ENCODE measurements around the gene MUC5B. TPM values are rescaled to one million over a fixed set of nuclear protein-coding genes. Genes with fewer than 3 reads are reported as not detected.
"Not testable (repeated sequence)": the region's sequence is repeated elsewhere in the genome, so short reads cannot be mapped to it uniquely, and the experiment has no call there.

MUC5B gene
- total and polyA plus RNA-seq, 2 of the 13 experiments (the other 11 are each of a cell fraction or from before 2014, with no cell fraction given) = 0.01 TPM; not detected in 1

- H3K79me2 ChIP-seq (ENCODE audit: insufficient read depth, low read length); intact Hi-C loops (cut with micrococcal nuclease; ENCODE audit: unreplicated experiment); H3K4me2 ChIP-seq (ENCODE audit: low read depth, low read length); BruUV-seq (replicated peaks); CTCF ChIA-PET (ENCODE audit: low intra/inter-chr PET ratio, low total read pairs); DNase-seq (ENCODE audit: low spot score); H3K36me3 ChIP-seq (replicated peaks in 1 of 2; ENCODE audit: control insufficient read depth in 1 of 2, insufficient read depth in 2 of 2, low read length in 2 of 2); H3K27ac ChIP-seq (ENCODE audit: extremely low read length, insufficient read depth, low read length); H3K27me3 ChIP-seq (ENCODE audit: control insufficient read depth in 1 of 2, insufficient read depth in 2 of 2, low read length in 2 of 2); POLR2A ChIA-PET; ATAC-seq; FAIRE-seq; H2AFZ ChIP-seq (ENCODE audit: low read length); H4K20me1 ChIP-seq (ENCODE audit: insufficient read depth, low read length); H3K9ac ChIP-seq (ENCODE audit: insufficient read depth, low read depth, low read length); in situ Hi-C loops (cut with HindIII; ENCODE audit: extremely low pct_ligation_motif_present, low pct_unique_long_range_greater_than_20kb); H3K4me3 ChIP-seq (replicated peaks in 1 of 3; ENCODE audit: insufficient read depth in 1 of 3, low read depth in 2 of 3, low read length in 3 of 3); H3K4me1 ChIP-seq (ENCODE audit: insufficient read depth, low read length): not testable (repeated sequence)
- WGBS (ENCODE audit: low lambda C conversion rate) = 78% methylated on average over 8 of the region's 18 CpGs
- peaks cover 14% of the 10 kb centered on the region; the same call in 1 of the 2 replicates for H3K9me3 ChIP-seq (ENCODE audit: low read length)
Observed at GRCh38 chr11:1248951-1249350, 26.1 kb downstream of the MUC5B start.

DNA sequence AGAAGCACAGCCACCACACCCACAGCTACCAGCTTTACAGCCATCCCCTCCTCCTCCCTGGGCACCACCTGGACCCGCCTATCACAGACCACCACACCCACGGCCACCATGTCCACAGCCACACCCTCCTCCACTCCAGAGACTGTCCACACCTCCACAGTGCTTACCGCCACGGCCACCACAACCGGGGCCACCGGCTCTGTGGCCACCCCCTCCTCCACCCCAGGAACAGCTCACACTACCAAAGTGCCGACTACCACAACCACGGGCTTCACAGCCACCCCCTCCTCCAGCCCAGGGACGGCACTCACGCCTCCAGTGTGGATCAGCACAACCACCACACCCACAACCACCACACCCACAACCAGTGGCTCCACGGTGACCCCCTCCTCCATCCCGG is 27.5 kb downstream of the MUC5B start:
- in situ Hi-C loops (cut with HindIII; ENCODE audit: extremely low pct_ligation_motif_present, low pct_unique_long_range_greater_than_20kb); FAIRE-seq; H3K4me1 ChIP-seq (ENCODE audit: insufficient read depth, low read length); DNase-seq (ENCODE audit: low spot score); H2AFZ ChIP-seq (ENCODE audit: low read length); POLR2A ChIA-PET; H3K36me3 ChIP-seq (replicated peaks in 1 of 2; ENCODE audit: control insufficient read depth in 1 of 2, insufficient read depth in 2 of 2, low read length in 2 of 2); H3K27ac ChIP-seq (ENCODE audit: extremely low read length, insufficient read depth, low read length); H3K4me3 ChIP-seq (replicated peaks in 1 of 3; ENCODE audit: insufficient read depth in 1 of 3, low read depth in 2 of 3, low read length in 3 of 3); ATAC-seq; H3K27me3 ChIP-seq (ENCODE audit: control insufficient read depth in 1 of 2, insufficient read depth in 2 of 2, low read length in 2 of 2); CTCF ChIA-PET (ENCODE audit: low intra/inter-chr PET ratio, low total read pairs); H4K20me1 ChIP-seq (ENCODE audit: insufficient read depth, low read length); intact Hi-C loops (cut with micrococcal nuclease; ENCODE audit: unreplicated experiment); BruUV-seq (replicated peaks); H3K79me2 ChIP-seq (ENCODE audit: insufficient read depth, low read length); H3K9ac ChIP-seq (ENCODE audit: insufficient read depth, low read depth, low read length); H3K4me2 ChIP-seq (ENCODE audit: low read depth, low read length): not testable (repeated sequence)
- 40% methylated on average over 6 of the region's 12 CpGs for WGBS (ENCODE audit: low lambda C conversion rate)
- peaks cover 14% of the 10 kb centered on the region; the same call in 1 of the 2 replicates for H3K9me3 ChIP-seq (ENCODE audit: low read length)

DNA sequence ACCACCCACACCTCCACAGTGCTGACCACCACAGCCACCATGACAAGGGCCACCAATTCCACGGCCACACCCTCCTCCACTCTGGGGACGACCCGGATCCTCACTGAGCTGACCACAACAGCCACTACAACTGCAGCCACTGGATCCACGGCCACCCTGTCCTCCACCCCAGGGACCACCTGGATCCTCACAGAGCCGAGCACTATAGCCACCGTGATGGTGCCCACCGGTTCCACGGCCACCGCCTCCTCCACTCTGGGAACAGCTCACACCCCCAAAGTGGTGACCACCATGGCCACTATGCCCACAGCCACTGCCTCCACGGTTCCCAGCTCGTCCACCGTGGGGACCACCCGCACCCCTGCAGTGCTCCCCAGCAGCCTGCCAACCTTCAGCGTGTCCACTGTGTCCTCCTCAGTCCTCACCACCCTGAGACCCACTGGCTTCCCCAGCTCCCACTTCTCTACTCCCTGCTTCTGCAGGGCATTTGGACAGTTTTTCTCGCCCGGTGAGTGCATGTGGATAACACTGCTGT is 28.4 kb downstream of the MUC5B start:
- no peak overlapping the region for H2AFZ ChIP-seq (ENCODE audit: low read length)
- H3K4me1 ChIP-seq (ENCODE audit: insufficient read depth, low read length) = no peaks in the 10 kb centered on the region
- TF ChIP-seq ZNF660 (CRISPR knock-in tag; IDR thresholded peaks at IDR 0.05; ENCODE audit: borderline replicate concordance, low read depth) (no peak), PRDM15 (CRISPR knock-in tag; IDR thresholded peaks at IDR 0.05) (no peak), ZNF670 (CRISPR knock-in tag; IDR thresholded peaks at IDR 0.05; ENCODE audit: borderline replicate concordance) (no peak), KAT2B (IDR thresholded peaks at IDR 0.05; ENCODE audit: borderline replicate concordance, low read depth, low read length) (no peak), FOXP1 (IDR thresholded peaks at IDR 0.05) (no peak), FOXP1 (CRISPR knock-in tag; IDR thresholded peaks at IDR 0.05) (no peak), ZNF761 (CRISPR knock-in tag; conservative IDR thresholded peaks at IDR 0.05) (no peak)
- H3K4me2 ChIP-seq (ENCODE audit: low read depth, low read length) = no peak overlapping the region
- H3K79me2 ChIP-seq (ENCODE audit: insufficient read depth, low read length) = no peaks in the 10 kb centered on the region
- H3K36me3 ChIP-seq (replicated peaks in 1 of 2; ENCODE audit: control insufficient read depth in 1 of 2, insufficient read depth in 2 of 2, low read length in 2 of 2) = no peaks in the 10 kb centered on the region
- H4K20me1 ChIP-seq (ENCODE audit: insufficient read depth, low read length) = no peaks in the 10 kb centered on the region
- CTCF ChIA-PET (ENCODE audit: low intra/inter-chr PET ratio, low total read pairs) = no interaction called here
- intact Hi-C loops (cut with micrococcal nuclease; ENCODE audit: unreplicated experiment) = no loop called here
- no peak overlapping the region for H3K27ac ChIP-seq (ENCODE audit: extremely low read length, insufficient read depth, low read length)
- 78% methylated on average over 16 of the region's 16 CpGs for WGBS (ENCODE audit: low lambda C conversion rate)
- no peak for FAIRE-seq
- peaks cover 14% of the 10 kb centered on the region; the same call in 1 of the 2 replicates for H3K9me3 ChIP-seq (ENCODE audit: low read length)
- no peak for ATAC-seq
- H3K9ac ChIP-seq (ENCODE audit: insufficient read depth, low read depth, low read length) = no peak overlapping the region
- no TSS peak for BruUV-seq (replicated peaks)
- POLR2A ChIA-PET = no interaction called here
- DNase-seq (ENCODE audit: low spot score) = no peak
- no peaks in the 10 kb centered on the region for H3K27me3 ChIP-seq (ENCODE audit: control insufficient read depth in 1 of 2, insufficient read depth in 2 of 2, low read length in 2 of 2)
- in situ Hi-C loops (cut with HindIII; ENCODE audit: extremely low pct_ligation_motif_present, low pct_unique_long_range_greater_than_20kb) = no loop called here
- H3K4me3 ChIP-seq (replicated peaks in 1 of 3; ENCODE audit: insufficient read depth in 1 of 3, low read depth in 2 of 3, low read length in 3 of 3) = no peak overlapping the region

All from HepG2 (cell line).